Choroid plexus epithelial cell (primary cell): ENCODE measurements around the gene DOCK8.

Source experiments
- DNase-seq: peaks from one replicate; pipeline ENCODE4 v3.0.0-alpha.2; 2010; ENCODE audit warnings: low read depth
- H3K4me3 ChIP-seq: 2 replicates; pipeline ENCODE4 v1.5.1; 2011; ENCODE audit warnings: low read depth, mild to moderate bottlenecking, control low read depth, low read length, moderate library complexity
- CTCF ChIP-seq: conservative IDR thresholded peaks from 2 replicates; pipeline ENCODE4 v1.5.1; 2011; ENCODE audit warnings: low read depth, mild to moderate bottlenecking, control low read depth, inconsistent platforms, low read length, moderate library complexity

The DOCK8 gene

GRCh38 chr9:511861-512260 is 297.2 kb downstream of the DOCK8 start:
- no peak overlapping the region for H3K4me3 ChIP-seq
- DNase-seq: no peak
- TF ChIP-seq CTCF: no peak

GRCh38 chr9:512555-513272 is 298.0 kb downstream of the DOCK8 start:
- H3K4me3 ChIP-seq: no peak overlapping the region
- no peak for DNase-seq
- TF ChIP-seq CTCF: no peak
